Pancreas (tissue), 10 donors: ENCODE data around the gene ANKRD34A. TPM values are rescaled to one million over a fixed set of nuclear protein-coding genes. Genes with fewer than 3 reads are reported as not detected.
A peak's percentile ranks its signal among the peaks of the same experiment; 100 is the strongest.
"Not testable (repeated sequence)": the region's sequence is repeated elsewhere in the genome, so short reads cannot be mapped to it uniquely, and the experiment has no call there.

Experiments
- ATAC-seq, 4 donors: fragments of 200-7000 bp; cut with Tn5 transposase; one replicate each; pipeline versions ENCODE4 v1.8.0 to v1.9.1; 2020; ENCODE audit warnings: mild to moderate bottlenecking in 4 of 4, moderate library complexity in 4 of 4
- DNase-seq, 6 donors: peaks; one replicate each; pipeline ENCODE4 v3.0.0-alpha.2; 2020
- FAIRE-seq: peaks from 2 replicates; lab custom pipeline; 2012; peaks lifted over from hg19 to GRCh38; lab: Jason Lieb, UNC
- H3K27ac ChIP-seq, 4 donors: fragments of 200-600 bp; sonication (generic); 1 replicate in 3 of 4; 2 replicates in 1 of 4; pipeline versions ENCODE4 v1.5.0 to v1.8.0; 2020
- H3K27me3 ChIP-seq, 4 donors: fragments of 200-600 bp; one replicate each; pipeline ENCODE4 v1.8.0; 2021
- H3K36me3 ChIP-seq, 3 donors: fragments of 200-600 bp; sonication (generic) in 1 of 3; one replicate each; pipeline versions ENCODE4 v1.5.0 to v1.8.0; 2020 to 2021
- H3K4me1 ChIP-seq, 3 donors: fragments of 200-600 bp; one replicate each; pipeline ENCODE4 v1.8.0; 2021
- H3K4me3 ChIP-seq, 4 donors: fragments of 200-600 bp; sonication (generic) in 2 of 4; one replicate each; pipeline versions ENCODE4 v1.5.0 to v1.8.0; 2020 to 2021
- H3K9me3 ChIP-seq, 4 donors: fragments of 200-600 bp; one replicate each; pipeline ENCODE4 v1.8.0; 2021
- WGBS, 2 donors: extraction: QIAGEN DNeasy Blood & Tissue Kit; methylation state at CpG; one replicate each; pipeline ENCODE4 v1.1.7; 2013; 5-methylcytosine and 5-hydroxymethylcytosine counted together
- intact Hi-C, 3 donors: fragments of 100-400 bp; cut with DNase I; formaldehyde crosslinking; loops; one replicate each; pipeline versions ENCODE4 v1.11.1 to v1.14.2; 2022
- polyA plus RNA-seq, 2 donors: library from polyadenylated mRNA; stranded (reverse); fragments of 200-250 nt; gene quantifications; one replicate each; pipeline ENCODE4 v1.2.3, GENCODE V29; 2013
- total RNA-seq, 6 donors: library from RNA; stranded (reverse); fragmentation: NEBNext Ultra II Directional in 4 of 6; extraction: Animal tissue kit (Norgen Biotek cat#: 25700) in 4 of 6; gene quantifications; one replicate each; pipeline versions ENCODE4 v1.2.1 to v1.2.4, GENCODE V29; 2021 to 2023
- TF ChIP-seq, protein P1 (sequence below), 4 donors: fragments of 200-600 bp; sonication (generic) in 3 of 4; IDR thresholded peaks; one replicate each; pipeline versions ENCODE4 v1.5.0 to v1.8.0; 2021; ENCODE audit warnings: antibody characterized with exemption in 4 of 4
- donor health status: healthy with polysubstance abuse.
- donor health status: DM: no; HTN: no; CAD: no; lungs with moderate emphysema.
- donor health status: DM: no; HTN: no; CAD: no.
- donor health status: control.
- donor health status: control.
- donor health status: Bipolar disorder and iron deficiency.
- donor health status: DM: yes; HTN: yes; CAD: no.
- donor health status: DM: no; HTN: no; CAD: no.
- donor health status: DM: no; HTN: no; CAD: no.
- donor health status: DM: yes; HTN: yes; CAD: no.

ANKRD34A gene
- total and polyA plus RNA-seq, 8 donors = 0.04 to 0.38 (median 0.23) TPM

DNA sequence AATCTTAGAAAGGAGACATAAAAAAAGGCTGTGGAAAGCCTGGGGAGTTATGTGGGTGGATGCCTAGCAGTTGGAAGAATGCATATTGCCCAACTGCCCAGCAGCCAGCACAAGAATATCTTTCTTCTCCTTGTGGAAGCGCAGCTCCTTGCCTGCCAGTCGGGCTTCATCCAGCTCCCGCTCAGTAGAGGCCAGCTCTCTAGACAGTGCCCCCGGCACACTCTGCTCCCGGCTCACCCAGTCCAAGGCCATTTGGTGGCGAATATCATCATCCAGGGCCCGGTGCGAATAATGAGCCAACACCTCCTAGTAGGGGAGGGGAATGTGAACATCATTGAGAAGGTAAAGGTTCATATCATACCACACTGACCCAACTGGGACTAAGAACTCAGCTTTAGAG is 28.1 kb downstream of the ANKRD34A start:
- 71 to 78% methylated on average over 8 of the region's 8 CpGs for WGBS, 2 donors
- Histone ChIP-seq H3K27me3 (no peaks in the 10 kb centered on the region), H3K9me3 (no peaks in the 10 kb centered on the region), H3K4me3 (no peak overlapping the region), H3K27ac (no peak overlapping the region), H3K36me3 (no peaks in the 10 kb centered on the region), H3K4me1 (no peaks in the 10 kb centered on the region)
- FAIRE-seq (no peak), DNase-seq (peak in 1 of 6 donors; percentile 41), ATAC-seq (no peak)
- TF ChIP-seq, protein P1, sequence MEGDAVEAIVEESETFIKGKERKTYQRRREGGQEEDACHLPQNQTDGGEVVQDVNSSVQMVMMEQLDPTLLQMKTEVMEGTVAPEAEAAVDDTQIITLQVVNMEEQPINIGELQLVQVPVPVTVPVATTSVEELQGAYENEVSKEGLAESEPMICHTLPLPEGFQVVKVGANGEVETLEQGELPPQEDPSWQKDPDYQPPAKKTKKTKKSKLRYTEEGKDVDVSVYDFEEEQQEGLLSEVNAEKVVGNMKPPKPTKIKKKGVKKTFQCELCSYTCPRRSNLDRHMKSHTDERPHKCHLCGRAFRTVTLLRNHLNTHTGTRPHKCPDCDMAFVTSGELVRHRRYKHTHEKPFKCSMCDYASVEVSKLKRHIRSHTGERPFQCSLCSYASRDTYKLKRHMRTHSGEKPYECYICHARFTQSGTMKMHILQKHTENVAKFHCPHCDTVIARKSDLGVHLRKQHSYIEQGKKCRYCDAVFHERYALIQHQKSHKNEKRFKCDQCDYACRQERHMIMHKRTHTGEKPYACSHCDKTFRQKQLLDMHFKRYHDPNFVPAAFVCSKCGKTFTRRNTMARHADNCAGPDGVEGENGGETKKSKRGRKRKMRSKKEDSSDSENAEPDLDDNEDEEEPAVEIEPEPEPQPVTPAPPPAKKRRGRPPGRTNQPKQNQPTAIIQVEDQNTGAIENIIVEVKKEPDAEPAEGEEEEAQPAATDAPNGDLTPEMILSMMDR (IDR thresholded peaks at IDR 0.05) = no peak
- intact Hi-C loops = no loop called here

DNA sequence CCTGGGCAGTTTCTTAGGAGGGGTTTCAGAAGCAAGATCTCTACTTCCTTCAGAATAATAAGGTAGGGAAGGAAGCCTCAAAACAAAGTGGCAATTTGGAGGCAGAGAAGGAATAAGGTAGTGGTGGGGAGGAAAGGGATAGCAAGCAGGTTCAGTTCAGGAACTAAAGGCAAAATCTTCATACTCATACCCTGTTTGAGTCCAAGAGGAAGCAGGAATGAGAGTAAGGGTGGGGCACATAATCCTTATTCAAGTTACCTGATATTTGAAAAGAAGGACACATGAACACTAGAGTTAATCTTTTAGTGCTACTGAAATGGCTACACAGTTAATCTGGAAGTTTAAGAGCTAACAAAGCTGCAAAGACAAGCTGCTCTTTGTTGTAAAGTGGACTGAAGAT is 28.7 kb downstream of the ANKRD34A start:
- H3K27ac ChIP-seq = no peak overlapping the region
- no peaks in the 10 kb centered on the region for H3K9me3 ChIP-seq

DNA sequence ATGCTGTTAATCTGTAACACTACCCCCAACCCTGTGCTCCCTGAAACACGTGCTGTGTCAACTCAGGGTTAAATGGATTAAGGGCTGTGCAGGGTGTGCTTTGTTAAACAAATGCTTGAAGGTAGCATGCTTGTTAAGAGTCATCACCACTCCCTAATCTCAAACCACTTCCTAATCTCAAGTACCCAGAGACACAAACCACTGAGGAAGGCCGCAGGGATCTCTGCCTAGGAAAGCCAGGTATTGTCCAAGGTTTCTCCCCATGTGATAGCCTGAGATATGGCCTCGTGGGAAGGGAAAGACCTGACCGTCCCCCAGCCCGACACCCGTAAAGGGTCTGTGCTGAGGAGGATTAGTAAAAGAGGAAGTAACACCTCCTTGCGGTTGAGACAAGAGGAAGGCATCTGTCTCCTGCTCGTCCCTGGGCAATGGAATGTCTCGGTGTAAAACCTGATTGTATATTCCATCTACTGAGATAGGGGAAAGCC is 31.8 kb downstream of the ANKRD34A start:
- H3K36me3 ChIP-seq, H3K27ac ChIP-seq, intact Hi-C loops, DNase-seq, FAIRE-seq, ATAC-seq, H3K4me3 ChIP-seq, H3K9me3 ChIP-seq, H3K4me1 ChIP-seq, H3K27me3 ChIP-seq: not testable (repeated sequence)
- WGBS, 2 donors = 74 to 79% methylated on average over 7 to 9 of the region's 9 CpGs

More for the DNA sequence above, 28.7 kb downstream of the ANKRD34A start:
- ATAC-seq (no peak), DNase-seq (no peak), FAIRE-seq (no peak)
- Histone ChIP-seq H3K4me3 (no peak overlapping the region), H3K27me3 (no peaks in the 10 kb centered on the region), H3K36me3 (no peaks in the 10 kb centered on the region), H3K4me1 (no peaks in the 10 kb centered on the region)
- TF ChIP-seq, protein P1 (IDR thresholded peaks at IDR 0.05) = no peak
- intact Hi-C loops = no loop called here

DNA sequence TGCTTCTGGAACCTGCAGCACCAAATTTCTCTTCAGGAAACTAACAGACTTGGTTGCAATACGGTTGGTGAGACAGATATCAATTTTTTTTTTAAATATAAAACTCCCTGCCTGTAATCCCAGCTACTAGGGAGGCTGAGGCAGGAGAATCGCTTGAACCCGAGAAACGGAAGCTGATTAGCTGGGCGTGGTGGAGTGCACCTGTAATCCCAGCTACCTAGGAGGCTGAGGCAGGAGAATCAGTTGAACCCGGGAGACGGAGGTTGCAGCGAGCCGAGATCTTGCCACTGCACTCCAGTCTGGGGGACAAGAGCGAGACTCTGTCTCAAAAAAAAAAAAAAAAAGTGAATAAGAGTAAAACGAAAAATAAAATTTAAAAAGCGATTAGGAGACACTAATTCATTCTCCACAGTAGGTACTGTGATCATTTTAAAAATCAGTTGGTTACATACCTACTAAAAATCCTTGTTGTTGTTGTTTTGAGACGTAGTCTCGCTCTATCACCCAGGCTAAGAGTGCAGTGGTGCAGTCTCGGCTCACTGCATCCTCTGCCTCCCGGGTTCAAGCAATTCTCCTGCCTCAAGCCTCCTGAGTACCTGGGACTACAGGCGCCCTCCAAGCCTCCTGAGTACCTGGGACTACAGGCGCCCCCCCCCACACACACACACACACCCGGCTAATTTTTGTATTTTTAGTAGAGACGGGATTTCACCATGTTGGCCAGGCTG is 36.3 kb downstream of the ANKRD34A start:
- Histone ChIP-seq H3K27ac (peak overlapping the region; percentile 58 to 95 (median 84)), H3K9me3 (no peaks in the 10 kb centered on the region), H3K4me3 (peak overlapping the region; percentile 42 to 63 (median 57)), H3K4me1 (peaks cover 5 to 7% (median 6%) of the 10 kb centered on the region in 3 donors), H3K36me3 (peaks cover 0 to 3% (median 0%) of the 10 kb centered on the region in 3 donors), H3K27me3 (no peaks in the 10 kb centered on the region)
- DNase-seq (no peak), ATAC-seq (no peak), FAIRE-seq (no peak)
- TF ChIP-seq, protein P1 (IDR thresholded peaks at IDR 0.05) = no peak
- 54 to 59% methylated on average over 20 of the region's 20 CpGs for WGBS, 2 donors
- intact Hi-C loops = no loop called here

DNA sequence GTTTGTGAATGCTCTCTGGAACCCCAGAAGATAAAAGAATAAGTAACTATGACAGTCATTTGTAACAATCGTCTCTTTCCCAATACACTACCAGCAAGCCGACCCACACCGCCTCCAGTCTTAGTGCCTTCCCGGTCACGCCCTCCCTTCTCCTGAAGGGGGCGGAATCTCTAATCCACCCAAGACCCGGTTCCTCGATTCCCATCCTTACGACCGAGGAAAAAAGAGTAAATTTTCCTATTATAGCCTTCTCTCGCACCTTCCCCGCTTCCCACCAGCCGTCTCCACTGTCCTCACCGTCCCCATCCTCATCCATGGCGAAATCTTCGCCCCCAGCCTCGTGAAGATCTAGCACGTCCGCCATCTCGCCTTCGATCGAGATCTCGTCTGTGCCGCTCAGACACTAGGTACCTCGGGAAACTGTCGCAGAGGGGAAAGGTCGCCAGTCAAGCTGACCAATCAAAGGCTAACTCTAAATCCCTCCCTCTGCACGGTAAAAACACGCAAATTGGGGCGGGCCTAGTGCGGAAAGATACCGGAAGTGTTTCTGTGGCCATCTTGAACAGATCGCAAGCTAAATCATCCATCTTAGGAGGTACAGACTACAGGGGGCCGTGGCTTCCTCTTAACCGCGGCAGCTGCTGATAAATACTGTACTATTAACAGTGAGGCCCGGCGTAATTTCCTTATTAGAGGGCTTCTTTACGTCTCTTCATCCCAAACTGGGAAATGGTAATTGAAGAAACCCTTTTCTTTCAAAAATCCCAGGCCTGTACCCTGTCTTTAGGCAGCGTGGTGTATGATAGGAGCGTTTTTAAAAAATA is 37.1 kb downstream of the ANKRD34A start, which contains the start of gene RBM8A:
RBM8A (minus strand) TSS at position 422 of the 824 bp plus-strand sequence; CDS start at position 364, 58 bp downstream.
- Histone ChIP-seq H3K27ac (peak within 1 kb of the TSS; percentile 58 to 95 (median 84)), H3K36me3 (peaks cover 0 to 3% (median 0%) of the 10 kb centered on the region in 3 donors), H3K27me3 (no peaks in the 10 kb centered on the region), H3K9me3 (no peaks in the 10 kb centered on the region), H3K4me3 (peak within 1 kb of the TSS; percentile 42 to 63 (median 57)), H3K4me1 (peaks cover 5 to 7% (median 6%) of the 10 kb centered on the region in 3 donors)
- intact Hi-C loops = no loop called here
- peak; percentile 83 to 96 (median 94) for DNase-seq
- peak; percentile 97 to 99 (median 98) for ATAC-seq
- TF ChIP-seq, protein P1 (IDR thresholded peaks at IDR 0.05) = peak in 2 of 4 donors; percentile 33 to 39
- FAIRE-seq = peak; percentile 54
- 0% methylated on average over 41 of the region's 41 CpGs for WGBS, 2 donors
